HL-60/S4 treated with phorbol 12-myristate 13-acetate at 8.2 ng/mL for 4 days and 3 days (cell line): ENCODE measurements around the gene RDH8.
"Not testable (repeated sequence)": the region's sequence is repeated elsewhere in the genome, so short reads cannot be mapped to it uniquely, and the experiment has no call there.

Experiments
- in situ Hi-C: fragments of 300-500 bp; cut with MboI; formaldehyde crosslinking; loops from 2 replicates; pipeline ENCODE4 v1.15.0; 2022; ENCODE audit warnings: low sequenced_read_pairs

The RDH8 gene

DNA sequence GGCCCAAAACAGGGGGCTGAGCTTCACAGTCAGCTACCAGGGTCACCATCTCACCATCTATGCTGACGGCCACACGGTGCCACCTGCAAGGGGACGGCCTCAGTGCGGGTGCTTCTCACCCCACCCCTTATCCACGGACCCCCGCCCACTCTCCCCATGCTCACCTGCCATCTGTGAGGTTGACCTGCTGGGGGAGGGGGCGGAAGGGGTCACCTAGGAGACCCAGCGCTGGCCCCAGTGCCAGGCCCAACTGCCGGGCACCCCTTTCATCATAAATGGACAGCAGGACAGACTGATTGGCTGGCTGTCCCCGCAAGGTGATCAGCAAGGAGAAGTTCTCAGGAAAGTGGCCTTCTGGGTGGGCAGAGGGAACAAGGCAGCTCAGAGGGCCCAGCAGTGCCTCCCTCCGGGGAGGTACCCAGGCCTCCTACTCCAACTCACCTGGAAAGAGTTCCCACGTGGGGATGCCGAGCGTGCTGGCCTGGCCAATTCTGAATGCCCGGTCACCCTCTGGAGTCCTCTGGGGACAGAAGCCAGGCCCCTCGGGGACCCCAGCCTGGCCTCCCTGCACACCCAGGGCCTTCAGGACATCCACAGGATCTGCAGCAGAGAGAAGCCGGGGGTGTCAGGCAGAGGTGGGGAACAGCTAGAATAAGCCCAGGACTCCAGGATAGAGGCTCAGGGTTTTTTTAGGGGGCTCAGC is 7.5 kb upstream of the RDH8 start:
- in situ Hi-C loops: no loop called here

DNA sequence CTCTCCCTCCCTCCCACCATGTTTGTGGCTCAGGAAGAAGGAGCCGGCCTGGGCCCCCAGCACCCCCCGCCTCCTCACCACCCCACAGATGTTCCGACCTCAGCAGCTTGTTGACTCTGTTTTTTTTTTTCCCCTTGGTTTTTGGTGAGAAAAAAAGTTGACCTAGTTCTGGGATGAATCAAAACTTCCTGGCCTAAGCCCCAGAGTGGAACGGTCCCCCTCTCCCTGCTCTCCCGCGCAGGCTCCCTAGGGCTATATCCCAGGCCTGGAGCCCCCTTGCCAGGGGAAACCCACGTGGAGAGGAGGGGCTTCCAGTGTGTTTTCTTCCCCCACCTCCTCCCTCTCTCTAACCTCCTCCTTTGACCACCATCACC is 7.0 kb upstream of the RDH8 start:
- in situ Hi-C loops: no loop called here

DNA sequence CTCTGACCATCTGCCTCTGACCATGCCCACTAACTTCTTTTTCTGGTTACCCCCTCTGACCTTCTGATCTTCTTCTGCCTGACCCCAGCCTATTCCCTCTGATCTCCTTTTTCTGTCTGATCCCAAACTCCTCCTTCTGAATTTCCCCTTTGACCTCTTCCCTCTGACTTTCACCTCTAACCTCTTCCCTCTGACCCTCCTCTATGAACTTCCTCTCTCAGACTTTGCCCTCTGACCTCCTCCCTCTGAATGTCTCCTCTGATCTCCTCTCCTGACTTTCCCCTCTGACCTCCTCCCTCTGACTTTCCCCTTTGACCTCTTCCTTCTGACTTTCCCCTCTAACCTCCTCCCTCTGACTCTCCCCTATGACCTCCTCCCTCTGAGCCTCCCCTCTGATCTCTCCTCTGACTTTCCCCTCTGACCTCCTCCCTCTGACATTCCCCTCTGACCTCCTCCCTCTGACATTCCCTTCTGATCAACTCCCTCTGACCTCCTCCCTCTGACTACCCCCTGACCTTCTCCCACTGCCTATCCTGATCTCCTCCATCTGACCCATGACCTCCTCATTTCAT is 6.4 kb upstream of the RDH8 start:
- in situ Hi-C loops: no loop called here

DNA sequence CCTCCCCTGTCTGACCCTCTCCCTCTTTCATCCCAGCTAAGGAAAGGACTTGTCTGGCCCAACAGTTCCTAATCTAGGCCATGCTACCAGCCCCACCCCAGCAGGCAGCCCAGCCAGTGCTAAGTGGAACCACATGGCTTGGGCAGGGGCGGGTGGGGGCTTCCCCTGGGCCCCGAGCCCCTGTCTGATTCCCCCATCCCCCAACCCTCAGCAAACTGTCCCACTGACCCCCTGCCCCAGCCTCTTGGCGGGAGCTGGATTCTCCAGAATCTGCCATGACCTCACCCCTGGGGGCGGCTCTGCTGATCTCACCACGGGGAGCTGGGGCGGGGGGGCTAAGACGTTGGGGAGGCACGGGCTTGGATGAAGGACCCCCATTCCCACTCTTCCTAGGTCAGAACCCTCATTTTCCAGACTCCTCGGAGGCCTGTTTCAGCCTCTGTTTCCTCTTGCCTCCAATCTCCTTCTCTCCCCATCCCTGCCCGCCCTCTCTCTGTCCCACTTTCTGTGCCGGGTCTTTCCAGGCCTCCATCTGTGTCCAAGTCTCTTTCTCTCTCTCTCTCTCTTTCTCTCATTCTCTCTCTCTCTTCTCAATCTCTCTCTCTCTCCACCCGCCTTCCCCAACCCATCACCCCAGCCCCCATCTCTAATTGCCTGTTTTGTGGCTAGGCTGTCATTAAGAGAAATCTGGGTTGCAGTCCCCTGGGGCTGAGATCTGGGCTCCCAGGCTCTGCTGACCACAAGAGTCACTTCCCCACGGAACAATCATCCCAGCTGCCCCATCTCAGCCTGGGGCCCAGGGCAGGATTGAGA is 5.7 kb upstream of the RDH8 start:
- in situ Hi-C loops: no loop called here

DNA sequence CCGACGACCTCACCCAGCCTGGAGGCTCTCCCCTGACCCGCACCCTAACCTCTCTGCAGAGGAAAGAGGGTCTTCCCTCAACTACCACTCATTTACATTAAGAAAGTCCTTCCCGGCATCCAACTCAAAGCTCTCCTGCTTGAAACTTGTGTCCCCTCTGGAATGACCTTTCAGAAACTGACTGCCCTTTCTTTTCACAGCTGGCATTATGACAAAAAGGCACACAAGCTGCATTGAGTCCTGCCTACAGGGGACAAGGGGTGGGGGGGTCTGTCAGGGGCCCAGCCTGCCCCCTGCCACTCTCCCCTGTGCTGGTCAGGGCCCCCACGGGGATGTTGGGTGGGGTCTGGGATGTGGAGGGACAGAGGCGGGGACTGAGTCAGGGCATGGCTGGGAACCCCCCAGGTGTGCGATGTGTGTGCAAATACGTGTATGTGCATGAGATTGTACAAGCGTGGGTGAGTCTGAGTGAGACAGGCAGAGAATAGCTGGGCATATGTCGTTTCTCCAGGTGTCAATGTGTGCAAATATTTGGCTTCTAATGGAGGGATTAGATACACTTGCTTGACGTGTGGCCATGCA is 5.0 kb upstream of the RDH8 start:
- in situ Hi-C loops: no loop called here

DNA sequence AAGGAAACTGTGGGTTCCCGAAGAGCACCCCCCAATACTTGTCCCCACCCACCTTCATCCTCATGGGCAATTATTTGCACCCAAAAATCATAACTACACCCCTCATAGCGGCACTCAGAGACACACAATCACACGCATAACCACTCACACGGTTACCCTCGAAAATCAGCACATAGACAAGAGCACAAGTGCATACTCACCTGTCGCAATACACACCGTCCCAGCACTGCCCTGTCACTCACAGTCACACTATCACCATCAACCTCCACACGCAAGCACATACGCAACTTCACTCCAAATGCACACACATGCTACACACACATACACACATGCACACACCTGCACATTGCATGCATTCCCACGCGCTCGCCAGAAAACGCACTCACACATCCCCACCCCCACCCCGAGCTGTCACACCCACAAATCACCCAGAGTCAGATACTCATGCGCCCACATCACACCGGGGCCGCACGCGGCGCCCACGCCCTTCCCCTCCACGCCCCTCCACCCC is 3.5 kb upstream of the RDH8 start:
- in situ Hi-C loops: no loop called here

DNA sequence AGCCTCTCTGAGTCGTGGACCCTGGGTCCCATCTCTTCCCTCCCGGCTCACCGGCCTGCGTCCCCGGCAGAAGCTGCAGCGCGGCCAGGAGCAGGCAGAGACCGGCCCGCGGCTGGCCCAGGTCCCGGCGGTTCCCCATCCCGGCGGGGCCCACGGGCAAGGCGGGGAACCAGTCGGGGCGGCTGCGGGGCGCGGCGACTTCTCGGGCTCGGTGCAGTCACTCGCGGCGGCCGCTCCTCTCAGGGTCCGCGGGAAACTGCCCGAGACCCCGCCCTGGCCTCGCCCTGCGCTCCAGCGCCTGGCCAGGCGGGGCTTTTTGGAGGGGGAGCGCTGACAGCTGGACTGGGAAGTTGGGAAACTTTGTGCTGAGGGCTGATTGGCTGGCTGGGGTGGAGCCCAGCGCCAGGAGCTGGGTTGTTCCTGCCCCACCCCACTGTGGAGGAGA is 3.0 kb upstream of the RDH8 start, which contains the start of gene COL5A3:
Gene COL5A3 (minus strand): TSS at position 258 of the 445 bp plus-strand sequence. CDS start 119 bp downstream, at position 139.
- in situ Hi-C loops: no loop called here

DNA sequence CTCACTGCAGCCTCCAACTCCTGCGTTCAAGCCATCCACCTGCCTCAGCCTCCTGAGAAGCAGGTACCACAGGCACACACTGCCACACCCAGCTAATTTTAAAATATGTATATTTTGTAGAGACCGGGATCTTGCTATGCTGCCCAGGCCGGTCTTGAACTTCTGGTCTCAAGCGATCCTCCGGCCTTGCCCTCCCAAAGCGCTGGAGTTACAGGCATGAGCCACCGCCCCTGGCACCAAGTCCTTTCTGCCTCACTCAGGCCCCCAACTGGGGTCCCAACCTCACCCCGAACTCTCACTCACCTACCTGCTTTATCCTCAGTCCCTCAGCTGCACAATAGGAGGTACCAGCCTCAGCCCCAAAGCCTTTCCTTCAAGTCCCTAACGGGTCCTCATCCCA is 2.3 kb upstream of the RDH8 start:
- in situ Hi-C loops: no loop called here

DNA sequence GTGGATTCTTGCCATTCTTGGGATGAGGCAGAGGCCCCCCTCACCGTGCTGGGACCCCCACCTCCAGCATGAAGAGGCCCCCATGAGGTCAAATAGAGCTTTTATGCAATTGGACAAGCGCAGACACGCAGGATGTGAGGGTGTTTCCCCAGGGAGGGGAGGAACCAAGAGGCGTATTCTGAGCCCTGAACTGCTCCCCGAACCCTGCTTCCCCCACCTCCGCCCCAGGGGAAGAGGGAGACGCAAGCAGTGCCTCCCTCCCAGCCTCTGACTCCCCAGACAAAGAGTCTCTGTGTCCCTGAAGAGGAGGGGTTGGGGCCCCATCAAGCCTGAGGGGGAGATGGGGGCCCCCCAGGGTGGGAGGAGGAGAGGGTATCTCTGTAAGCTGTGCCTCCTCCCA is 1.3 kb upstream of the RDH8 start:
- in situ Hi-C loops: no loop called here

DNA sequence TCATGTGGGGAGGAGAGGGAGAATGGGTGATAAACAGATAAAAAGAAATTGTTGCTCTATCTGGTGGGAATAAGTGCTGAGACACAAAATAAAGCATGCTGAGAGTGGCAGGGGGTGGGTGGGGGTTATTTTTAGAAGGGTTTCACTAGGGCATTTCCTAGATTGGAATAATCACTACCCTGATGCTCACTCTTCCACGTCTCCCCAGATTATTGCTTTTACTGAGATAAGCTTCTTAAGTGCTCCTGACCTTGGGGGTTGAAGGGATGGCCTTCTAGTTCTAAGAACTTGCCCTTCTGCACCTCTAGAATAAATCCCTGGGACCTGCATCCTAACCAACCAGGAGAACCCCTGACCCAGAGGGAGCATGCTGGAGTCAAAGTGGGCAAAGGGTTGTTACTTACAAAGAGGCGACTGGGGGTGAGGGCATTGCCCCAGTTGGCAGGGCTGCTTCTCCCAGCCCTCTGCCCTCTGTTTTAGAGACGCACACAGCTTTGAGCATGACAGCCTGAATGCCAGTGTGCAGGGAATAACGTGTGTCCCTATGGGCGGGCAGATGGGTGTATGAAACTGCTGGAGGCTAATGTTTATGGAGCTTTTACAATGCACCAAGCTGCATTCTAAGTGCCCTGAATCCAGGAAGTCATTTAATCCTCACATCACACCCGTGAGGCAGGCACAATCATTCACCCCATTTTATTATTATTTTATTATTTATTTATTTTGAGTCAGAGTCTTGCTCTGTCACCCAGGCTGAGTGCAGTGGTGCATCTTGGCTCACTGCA is 743 bp downstream of the RDH8 start:
- in situ Hi-C loops: no loop called here

DNA sequence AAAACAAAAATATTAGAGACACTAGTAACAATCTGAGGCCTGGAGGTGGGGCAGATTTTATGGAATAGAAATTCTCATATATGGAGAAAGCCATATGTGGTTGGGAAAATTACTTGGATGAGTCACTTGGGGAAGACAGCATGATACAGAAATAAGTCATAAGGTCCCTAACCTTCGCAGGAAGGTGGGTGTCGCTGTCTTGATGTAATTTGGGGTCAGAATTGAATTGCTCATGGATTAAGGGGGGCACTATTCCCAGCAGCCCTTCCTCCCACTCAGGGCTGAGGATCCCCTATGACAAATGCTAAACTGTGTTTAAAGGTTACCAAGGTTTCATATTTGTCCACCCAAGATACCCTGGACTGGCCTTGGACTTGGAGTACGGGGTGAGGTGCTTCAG is 5.0 kb downstream of the RDH8 start:
- in situ Hi-C loops: no loop called here

DNA sequence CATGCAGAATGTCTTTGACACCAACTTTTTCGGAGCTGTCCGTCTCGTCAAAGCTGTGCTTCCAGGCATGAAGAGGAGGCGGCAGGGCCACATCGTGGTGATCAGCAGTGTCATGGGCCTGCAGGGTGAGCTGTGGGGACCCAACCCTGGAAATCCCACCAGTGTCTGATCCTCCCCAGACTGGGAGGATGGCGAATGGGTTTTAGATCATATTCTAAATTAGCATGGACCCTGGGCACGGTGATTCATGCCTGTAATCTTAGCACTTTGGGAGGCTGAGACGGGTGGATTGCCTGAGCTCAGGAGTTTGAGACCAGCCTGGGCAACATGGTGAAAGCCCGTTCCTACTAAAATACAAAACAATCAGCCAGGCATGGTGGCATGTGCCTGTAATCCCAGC is 5.5 kb downstream of the RDH8 start:
- in situ Hi-C loops: no loop called here

DNA sequence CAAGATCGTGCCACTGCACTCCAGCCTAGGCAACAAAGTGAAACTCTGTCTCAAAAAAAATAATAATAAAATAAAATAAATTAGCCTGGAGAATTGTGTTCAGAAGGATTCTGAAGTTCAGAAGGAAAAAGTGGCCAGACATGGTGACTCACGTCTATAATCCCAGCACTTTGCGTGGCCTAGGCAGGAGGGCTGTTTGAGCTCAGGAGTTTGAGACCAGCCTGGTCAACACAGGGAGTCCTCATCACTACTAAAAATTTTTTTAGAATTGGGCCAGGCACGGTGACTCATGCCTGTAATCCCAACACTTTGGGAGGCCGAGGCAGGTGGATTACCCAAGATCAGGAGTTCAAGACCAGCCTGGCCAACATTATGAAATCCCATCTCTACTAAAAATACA is 6.0 kb downstream of the RDH8 start:
- in situ Hi-C loops: no loop called here

DNA sequence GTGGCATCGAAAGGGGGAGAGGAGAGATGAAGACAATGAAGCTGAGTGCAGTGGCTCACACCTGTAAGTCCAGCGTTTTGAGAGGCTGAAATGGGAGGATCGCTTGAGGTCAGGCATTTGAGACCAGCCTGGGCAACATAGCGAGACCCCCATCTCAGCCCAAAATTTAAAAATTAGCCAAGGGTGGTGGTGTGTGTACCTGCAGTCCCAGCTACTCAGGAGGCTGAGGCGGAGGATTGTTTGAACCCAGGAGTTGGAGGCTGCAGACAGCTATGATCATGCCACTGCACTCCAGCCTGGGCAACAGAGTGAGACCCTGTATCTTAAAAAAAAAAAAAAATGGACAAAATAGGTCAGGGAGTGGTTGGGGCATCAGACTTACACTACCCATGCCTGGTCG is 7.6 kb downstream of the RDH8 start:
- in situ Hi-C loops: no loop called here

DNA sequence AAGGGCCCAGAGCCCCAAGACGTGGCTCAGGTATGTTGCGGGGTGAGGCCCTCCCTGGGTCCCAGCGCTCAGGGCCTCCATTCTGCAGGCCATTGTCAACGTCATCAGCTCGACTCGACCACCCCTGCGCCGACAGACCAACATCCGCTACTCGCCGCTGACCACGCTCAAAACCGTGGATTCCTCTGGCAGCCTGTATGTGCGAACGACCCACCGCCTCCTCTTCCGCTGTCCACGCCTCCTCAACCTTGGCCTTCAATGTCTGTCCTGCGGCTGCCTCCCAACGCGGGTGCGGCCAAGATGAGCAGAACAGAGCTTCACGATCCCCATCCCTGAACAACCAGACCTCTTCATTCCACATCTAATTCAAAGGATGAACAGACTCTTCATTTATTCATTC is 8.2 kb downstream of the RDH8 start:
- in situ Hi-C loops: no loop called here

DNA sequence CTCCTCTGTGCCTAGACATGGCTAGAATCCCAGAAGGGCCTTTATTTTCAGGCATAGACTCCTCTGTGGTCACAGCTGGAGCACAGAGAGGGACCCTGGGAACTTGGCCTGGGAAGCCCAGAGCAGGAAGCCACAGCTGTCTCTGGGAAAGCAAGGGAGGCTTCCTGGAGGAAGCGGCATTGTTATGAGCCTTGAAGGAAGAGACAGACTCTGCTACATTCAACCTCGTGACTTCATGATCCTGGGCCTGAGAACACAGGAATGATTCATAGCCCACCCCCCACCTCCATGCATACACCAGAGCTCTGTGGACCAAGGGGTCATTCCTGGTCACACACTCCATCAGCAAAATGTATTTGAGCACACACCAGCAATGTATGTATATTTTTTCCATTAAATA is 8.6 kb downstream of the RDH8 start:
- in situ Hi-C loops: no loop called here

DNA sequence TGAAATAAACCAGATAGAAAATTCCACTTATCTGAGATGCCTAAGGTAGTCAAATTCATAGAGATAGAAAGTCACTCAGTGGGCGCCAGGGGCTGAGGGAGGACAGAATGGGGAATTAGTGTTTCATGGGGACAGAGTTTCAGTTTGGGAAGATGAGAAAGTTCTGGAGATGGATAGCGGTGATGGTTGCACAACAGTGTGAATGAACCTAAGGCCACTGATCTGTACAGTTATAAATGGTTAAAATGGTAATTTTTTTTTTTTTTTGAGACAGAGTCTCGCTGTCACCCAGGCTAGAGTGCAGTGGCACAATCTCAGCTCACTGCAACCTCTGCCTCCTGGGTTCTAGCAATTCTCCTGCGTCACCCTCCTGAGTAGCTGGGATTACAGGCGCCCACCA is 9.8 kb downstream of the RDH8 start:
- in situ Hi-C loops: not testable (repeated sequence)

DNA sequence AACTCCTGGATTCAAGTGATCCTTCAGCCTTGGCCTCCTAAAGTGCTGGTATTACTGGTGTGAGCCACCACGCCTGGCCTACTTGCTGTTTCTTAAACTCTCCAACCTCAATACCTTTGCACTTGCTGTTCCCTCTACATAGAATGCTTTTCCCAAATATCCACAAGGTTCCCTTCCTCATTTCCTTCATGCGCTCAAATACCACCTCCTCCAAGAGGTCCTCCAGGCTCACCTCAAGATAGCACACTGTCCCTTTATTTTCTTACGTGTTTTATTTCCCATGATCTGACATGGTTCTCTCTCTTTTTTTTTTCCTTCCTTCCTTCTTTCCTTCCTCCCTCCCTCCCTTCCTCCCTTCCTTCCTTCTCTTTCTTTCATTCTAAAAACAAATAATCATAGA is 13.5 kb downstream of the RDH8 start:
- in situ Hi-C loops: no loop called here

DNA sequence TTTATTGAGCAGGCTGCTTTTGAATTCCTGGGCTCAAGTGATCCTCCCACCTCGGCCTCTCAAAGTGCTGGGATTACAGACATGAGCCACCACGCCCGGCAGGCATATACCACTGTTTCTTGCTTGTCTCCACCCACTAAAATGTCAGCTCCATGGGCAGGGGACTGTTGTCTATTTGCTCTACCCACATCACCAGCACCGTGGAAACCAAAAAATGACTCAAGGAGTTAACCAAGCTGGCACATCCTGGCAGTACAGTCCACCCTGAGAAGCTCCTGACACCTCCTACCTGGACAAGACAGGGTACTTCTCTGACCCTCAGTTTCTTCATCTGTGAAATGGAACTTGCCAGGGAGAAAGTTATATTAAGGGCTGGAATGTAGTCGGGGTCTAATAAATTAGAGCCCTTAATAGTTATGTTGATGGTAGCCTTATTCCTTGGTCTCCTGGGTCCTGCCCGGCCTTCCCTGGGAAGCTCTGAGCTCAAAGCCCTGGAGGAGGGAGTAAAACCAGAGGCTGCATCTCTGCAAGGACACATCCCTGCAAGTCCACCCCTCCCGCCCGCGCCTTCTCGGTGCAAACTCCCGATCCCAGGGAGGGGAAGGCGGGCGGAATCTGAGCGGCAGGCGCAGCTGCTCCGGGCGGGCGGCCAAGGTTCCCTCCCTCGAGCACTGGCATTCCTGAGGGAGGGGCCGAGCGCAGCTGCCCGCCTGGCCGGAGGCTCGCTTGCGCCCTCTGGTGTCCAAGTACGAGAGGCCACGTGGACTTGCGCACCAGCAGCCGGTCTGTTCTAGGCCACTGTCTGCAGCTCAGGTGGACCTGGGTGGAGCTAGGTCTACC is 14.1 kb downstream of the RDH8 start:
- in situ Hi-C loops: no loop called here

DNA sequence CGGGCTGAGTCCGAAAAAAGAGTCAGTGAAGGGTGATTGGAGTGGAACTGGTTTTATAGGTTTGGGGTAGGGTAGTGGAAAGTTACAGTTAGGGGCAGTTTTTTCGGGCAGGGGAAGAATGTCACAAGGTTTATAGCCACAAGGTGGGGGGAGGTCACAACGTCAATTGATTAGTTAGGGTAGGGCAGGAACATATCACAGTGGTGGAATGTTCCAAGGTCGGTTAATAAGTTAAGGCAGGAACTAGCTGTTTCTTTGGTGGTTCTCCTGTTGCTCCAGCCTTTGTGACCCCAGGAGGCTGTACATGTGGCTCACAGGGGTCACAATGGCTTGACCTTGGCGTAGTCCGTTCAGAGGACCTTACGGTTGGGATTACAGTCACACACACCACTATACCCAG is 20.3 kb downstream of the RDH8 start:
- in situ Hi-C loops: no loop called here
